HG03378 (cell line): ENCODE results near the gene DCLK1.

Experiments
- ATAC-seq: cut with Tn5 transposase; IDR thresholded peaks from one replicate; pipeline ENCODE4 v1.9.1; 2021; ENCODE audit warnings: mild to moderate bottlenecking, moderate library complexity; ENCODE audit not compliant: unreplicated experiment

Gene DCLK1

GRCh38 chr13:35838356-35838755 lies 292.8 kb downstream of the DCLK1 start:
- ATAC-seq, result no peak

GRCh38 chr13:35836446-35836845 lies 294.7 kb downstream of the DCLK1 start:
- ATAC-seq, result no peak

- no peak for ATAC-seq
Observed at GRCh38 chr13:35835989-35836388, 295.2 kb downstream of the DCLK1 start.

- ATAC-seq, result no peak
Observed at GRCh38 chr13:35833608-35834275, 297.4 kb downstream of the DCLK1 start.

- no peak for ATAC-seq
Observed at GRCh38 chr13:35833031-35833430, 298.2 kb downstream of the DCLK1 start.

- ATAC-seq, result no peak
Observed at GRCh38 chr13:35832551-35832950, 298.6 kb downstream of the DCLK1 start.

- no peak for ATAC-seq
Observed at GRCh38 chr13:35830850-35831450, 300.2 kb downstream of the DCLK1 start.

GRCh38 chr13:35826626-35827254 lies 304.4 kb downstream of the DCLK1 start:
- no peak for ATAC-seq

GRCh38 chr13:35824825-35825224 lies 306.4 kb downstream of the DCLK1 start:
- no peak for ATAC-seq

GRCh38 chr13:35824395-35824794 lies 306.8 kb downstream of the DCLK1 start:
- ATAC-seq, result no peak

- ATAC-seq, result no peak
Observed at GRCh38 chr13:35822666-35823065, 308.5 kb downstream of the DCLK1 start.

GRCh38 chr13:35818633-35819067 lies 312.5 kb downstream of the DCLK1 start:
- ATAC-seq, result no peak

GRCh38 chr13:35817642-35818607 lies 313.3 kb downstream of the DCLK1 start:
- ATAC-seq, result no peak

GRCh38 chr13:35814605-35815011 lies 316.6 kb downstream of the DCLK1 start:
- ATAC-seq, result no peak

- ATAC-seq, result no peak
Observed at GRCh38 chr13:35812736-35813135, 318.4 kb downstream of the DCLK1 start.

- no peak for ATAC-seq
Observed at GRCh38 chr13:35810321-35810720, 320.9 kb downstream of the DCLK1 start.

- no peak for ATAC-seq
Observed at GRCh38 chr13:35808846-35809245, 322.3 kb downstream of the DCLK1 start.

GRCh38 chr13:35804901-35805300 lies 326.3 kb downstream of the DCLK1 start:
- no peak for ATAC-seq

GRCh38 chr13:35797991-35798390 lies 333.2 kb downstream of the DCLK1 start:
- ATAC-seq, result no peak

- ATAC-seq, result no peak
Observed at GRCh38 chr13:35797244-35797643, 333.9 kb downstream of the DCLK1 start.

- no peak for ATAC-seq
Observed at GRCh38 chr13:35796623-35797022, 334.6 kb downstream of the DCLK1 start.
